ENCODE results near the gene FBXO7. TPM values are rescaled to one million over a fixed set of nuclear protein-coding genes. Genes with fewer than 3 reads are reported as not detected.

The FBXO7 gene
- total and polyA plus RNA-seq, 2 of the 4 experiments (the other 2 are of a cell fraction), result 71.5 TPM

DNA sequence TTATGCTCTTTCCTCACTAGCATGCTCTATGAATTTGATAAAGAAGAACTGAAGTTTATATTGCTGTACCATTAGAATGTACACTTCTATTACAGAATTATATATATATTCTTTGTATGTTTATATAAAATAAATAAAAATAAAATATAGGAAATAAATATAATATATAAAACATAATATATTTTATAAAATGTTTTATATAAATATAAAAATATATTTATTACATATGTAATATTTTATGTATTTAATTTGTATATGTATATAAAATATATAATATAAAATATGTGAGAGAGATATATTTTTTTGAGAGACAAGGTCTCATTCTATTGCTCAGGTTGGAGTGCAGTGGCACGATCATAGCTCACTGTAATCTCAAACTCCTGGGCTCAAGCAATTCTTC is 44.3 kb upstream of the FBXO7 start:
- no CpG with 5 or more reads among the region's 1 CpG for WGBS, 2 experiments (ENCODE audit: extremely low coverage in 2 of 2, insufficient read length in 1 of 2)
- Histone ChIP-seq H3K9me3 (ENCODE audit: control insufficient read depth, insufficient read depth, low read length) (no peaks in the 10 kb centered on the region), H4K20me1 (ENCODE audit: insufficient read depth, low read length) (no peaks in the 10 kb centered on the region), H2AK5ac (ENCODE audit: low read depth, low read length) (no peak overlapping the region), H3K4me3 (ENCODE audit: insufficient read depth, low read depth, low read length) (no peak overlapping the region), H4K8ac (ENCODE audit: low read depth in 2 of 2, low read length in 2 of 2) (no peak overlapping the region), H3K9me1 (ENCODE audit: insufficient read depth, low read length) (no peaks in the 10 kb centered on the region), H3K36me3 (ENCODE audit: control insufficient read depth, insufficient read depth, low read length) (no peaks in the 10 kb centered on the region), H3K27me3 (ENCODE audit: control insufficient read depth, insufficient read depth, low read length) (peaks cover 6% of the 10 kb centered on the region), H2BK20ac (ENCODE audit: low read depth, low read length) (no peak overlapping the region), H4K5ac (ENCODE audit: low read depth, low read length) (no peak overlapping the region), H2AK9ac (replicated peaks; ENCODE audit: low read depth, low read length, poor library complexity) (no peak overlapping the region), H2BK5ac (ENCODE audit: low read depth, low read length, poor library complexity, severe bottlenecking) (no peak overlapping the region), H2BK120ac (ENCODE audit: low read depth, low read length) (no peak overlapping the region), H3K79me1 (ENCODE audit: low read depth in 1 of 2, low read length in 2 of 2) (no peaks in the 10 kb centered on the region), H2AFZ (replicated peaks; ENCODE audit: low read length, poor library complexity) (no peak overlapping the region), H3K14ac (replicated peaks; ENCODE audit: low read depth, low read length) (no peak overlapping the region), H3K23ac (ENCODE audit: low read depth, low read length) (no peak overlapping the region), H3K4me1 (ENCODE audit: control insufficient read depth, insufficient read depth, low read length) (no peaks in the 10 kb centered on the region), H3K9ac (ENCODE audit: low read depth, low read length) (no peak overlapping the region), H3K27ac (ENCODE audit: insufficient read depth, low read length) (no peak overlapping the region), H3K18ac (ENCODE audit: low read depth, low read length) (no peak overlapping the region), H2BK15ac (ENCODE audit: low read depth, low read length) (no peak overlapping the region), H3K4ac (ENCODE audit: low read depth, low read length) (no peak overlapping the region), H3K56ac (ENCODE audit: extremely low read depth, insufficient read depth, low read length) (no peak overlapping the region), H4K91ac (ENCODE audit: insufficient read depth, low read depth, low read length) (no peak overlapping the region), H3K4me2 (ENCODE audit: low read depth, low read length) (no peak overlapping the region)
- POLR2A ChIA-PET (ENCODE audit: unreplicated experiment), result no interaction called here
- no peak for TF ChIP-seq RCOR1 (IDR thresholded peaks at IDR 0.05; ENCODE audit: insufficient replicate concordance, low read length)
- no peak for TF ChIP-seq MAZ (IDR thresholded peaks at IDR 0.05; ENCODE audit: borderline replicate concordance, low read depth, low read length)
- no peak for TF ChIP-seq FOS (IDR thresholded peaks at IDR 0.05; ENCODE audit: low read depth, low read length)
- TF ChIP-seq MXI1 (IDR thresholded peaks at IDR 0.05; ENCODE audit: borderline replicate concordance, low read depth, low read length), result no peak
- DNase-seq (no peak), ATAC-seq (ENCODE audit: low read depth) (no peak)
- BruUV-seq (replicated peaks), result no TSS peak
- intact Hi-C loops (cut with micrococcal nuclease), result no loop called here
- dilution Hi-C loops (cut with HindIII; ENCODE audit: low sequenced_read_pairs, unreplicated experiment), result no loop called here
- CTCF ChIA-PET, result no interaction called here
- in situ Hi-C loops (cut with MboI; ENCODE audit: low sequenced_read_pairs), result no loop called here
